Trophoblast cell (in vitro differentiated cells and primary cell): Measurements from ENCODE around the gene PLCB3.
"Not testable (repeated sequence)": the region's sequence is repeated elsewhere in the genome, so short reads cannot be mapped to it uniquely, and the experiment has no call there.

Source experiments
- DNase-seq, 2 donors: peaks; one replicate each; pipeline ENCODE4 v3.0.0-alpha.2; 2016
- H2AFZ ChIP-seq: 2 replicates; pipeline ENCODE4 v1.6.1; 2013; ENCODE audit warnings: low read length, moderate library complexity, mild to moderate bottlenecking; ENCODE audit not compliant: insufficient read depth, poor library complexity
- H2AK5ac ChIP-seq: 2 replicates; pipeline ENCODE4 v1.6.1; 2013; ENCODE audit warnings: mild to moderate bottlenecking, low read length
- H2BK120ac ChIP-seq: 2 replicates; pipeline ENCODE4 v1.6.1; 2013; ENCODE audit warnings: low read length, mild to moderate bottlenecking, moderate library complexity; ENCODE audit not compliant: insufficient read depth, poor library complexity
- H2BK12ac ChIP-seq: 2 replicates; pipeline ENCODE4 v1.6.1; 2013; ENCODE audit warnings: mild to moderate bottlenecking, low read length, moderate library complexity
- H2BK5ac ChIP-seq: 2 replicates; pipeline ENCODE4 v1.6.1; 2013; ENCODE audit warnings: low read length, low read depth, moderate library complexity, mild to moderate bottlenecking; ENCODE audit not compliant: poor library complexity
- H3K14ac ChIP-seq: 2 replicates; pipeline ENCODE4 v1.6.1; 2013; ENCODE audit warnings: mild to moderate bottlenecking, low read length
- H3K18ac ChIP-seq: 2 replicates; pipeline ENCODE4 v1.6.1; 2013; ENCODE audit warnings: mild to moderate bottlenecking, low read length
- H3K23ac ChIP-seq: 2 replicates; pipeline ENCODE4 v1.6.1; 2013; ENCODE audit warnings: low read length
- H3K27ac ChIP-seq: 2 replicates; pipeline ENCODE4 v1.5.1; 2013; ENCODE audit warnings: low read depth, mild to moderate bottlenecking, inconsistent platforms, low read length, moderate library complexity
- H3K27me3 ChIP-seq: 2 replicates; pipeline ENCODE4 v1.6.1; 2013; ENCODE audit warnings: inconsistent platforms, mild to moderate bottlenecking, low read length, moderate library complexity; ENCODE audit not compliant: insufficient read depth
- H3K36me3 ChIP-seq, 2 experiments: 1 replicate in 1 of 2; 2 replicates in 1 of 2; pipeline ENCODE4 v1.6.1; 2013; ENCODE audit warnings: low read length in 2 of 2, mild to moderate bottlenecking in 2 of 2, moderate library complexity in 1 of 2; ENCODE audit not compliant: insufficient read depth in 2 of 2, control insufficient read depth in 1 of 2
- H3K4ac ChIP-seq: 2 replicates; pipeline ENCODE4 v1.6.1; 2013; ENCODE audit warnings: low read depth, mild to moderate bottlenecking, low read length, moderate library complexity
- H3K4me1 ChIP-seq, 2 experiments: 1 replicate in 1 of 2; 2 replicates in 1 of 2; pipeline ENCODE4 v1.6.1; 2013; ENCODE audit warnings: low read length in 2 of 2, mild to moderate bottlenecking in 2 of 2, moderate library complexity in 1 of 2; ENCODE audit not compliant: insufficient read depth in 2 of 2, control insufficient read depth in 1 of 2
- H3K4me2 ChIP-seq: 2 replicates; pipeline ENCODE4 v1.6.1; 2013; ENCODE audit warnings: inconsistent platforms, mild to moderate bottlenecking, low read length, moderate library complexity
- H3K4me3 ChIP-seq: 2 replicates; pipeline ENCODE4 v1.5.1; 2013; ENCODE audit warnings: mild to moderate bottlenecking, low read depth, low read length, inconsistent platforms
- H3K79me1 ChIP-seq: one replicate; pipeline ENCODE4 v1.6.1; 2013; ENCODE audit warnings: low read length
- H3K79me2 ChIP-seq: 2 replicates; pipeline ENCODE4 v1.6.1; 2013; ENCODE audit warnings: low read length, mild to moderate bottlenecking; ENCODE audit not compliant: control insufficient read depth, insufficient read depth, poor library complexity
- H3K9ac ChIP-seq: 2 replicates; pipeline ENCODE4 v1.6.1; 2013; ENCODE audit warnings: mild to moderate bottlenecking, low read length
- H3K9me3 ChIP-seq: 2 replicates; pipeline ENCODE4 v1.6.1; 2013; ENCODE audit warnings: low read depth, mild to moderate bottlenecking, control low read depth, inconsistent platforms, low read length; ENCODE audit not compliant: insufficient read depth
- H4K12ac ChIP-seq: 2 replicates; pipeline ENCODE4 v1.6.1; 2013; ENCODE audit warnings: low read depth, mild to moderate bottlenecking, low read length, moderate library complexity
- H4K8ac ChIP-seq: 2 replicates; pipeline ENCODE4 v1.6.1; 2013; ENCODE audit warnings: low read depth, mild to moderate bottlenecking, low read length, moderate library complexity
- H4K91ac ChIP-seq: one replicate; pipeline ENCODE4 v1.6.1; 2013; ENCODE audit warnings: low read depth, mild to moderate bottlenecking, low read length, moderate library complexity
- WGBS: extraction: QIAGEN DNeasy Blood & Tissue Kit; methylation state at CpG from one replicate; pipeline ENCODE4 v1.1.7; 2013; ENCODE audit warnings: missing lambda C conversion rate; ENCODE audit not compliant: insufficient read length, insufficient coverage; ENCODE audit errors: extremely low coverage; 5-methylcytosine and 5-hydroxymethylcytosine counted together

PLCB3 gene

DNA sequence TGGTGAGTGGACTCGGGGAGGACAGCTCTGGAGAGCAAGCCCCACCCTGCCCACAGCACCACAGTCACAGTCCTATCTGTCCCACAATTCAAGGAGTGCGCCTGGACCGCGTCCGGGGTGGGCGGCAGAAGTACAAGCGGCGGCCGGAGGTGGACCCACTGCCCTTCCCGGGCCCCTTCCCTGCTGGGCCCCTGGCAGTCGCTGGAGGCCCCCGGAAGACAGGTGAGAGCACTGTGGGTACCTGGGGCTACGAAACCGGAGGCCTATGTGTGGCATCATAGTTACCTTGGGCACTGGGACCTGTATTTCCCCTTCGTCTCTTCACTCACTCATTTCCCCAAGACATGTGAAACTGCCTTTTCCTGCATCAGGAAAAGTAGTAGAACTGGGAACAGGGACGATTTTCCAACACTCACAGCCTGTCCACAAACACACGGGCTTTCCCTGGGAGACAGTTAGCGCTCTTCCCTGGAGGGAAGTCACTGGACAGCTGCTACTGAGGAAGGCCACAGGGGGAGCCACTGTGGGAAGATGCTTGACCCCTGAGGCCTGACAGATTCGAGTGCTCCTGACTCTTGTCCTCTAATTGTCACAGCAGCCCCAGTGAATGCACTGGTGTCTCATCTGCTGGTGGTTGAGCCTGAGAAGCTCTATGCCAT is 62.9 kb downstream of the PLCB3 start:
- no peak overlapping the region for H2AK5ac ChIP-seq
- H3K9me3 ChIP-seq: peaks cover 2% of the 10 kb centered on the region
- H3K4ac ChIP-seq: no peak overlapping the region
- no peaks in the 10 kb centered on the region for H3K27me3 ChIP-seq
- H3K14ac ChIP-seq: no peak overlapping the region
- no peak overlapping the region for H4K91ac ChIP-seq
- H3K4me3 ChIP-seq: no peak overlapping the region
- H3K4me2 ChIP-seq: no peak overlapping the region
- no peak overlapping the region for H3K27ac ChIP-seq
- H2BK12ac ChIP-seq: no peak overlapping the region
- H3K79me2 ChIP-seq: peaks cover 9% of the 10 kb centered on the region
- no peak overlapping the region for H2AFZ ChIP-seq
- H3K23ac ChIP-seq: no peak overlapping the region
- peaks cover 9 to 14% of the 10 kb centered on the region in 2 experiments for H3K4me1 ChIP-seq
- WGBS: no CpG with 5 or more reads among the region's 19 CpGs
- H2BK120ac ChIP-seq: no peak overlapping the region
- no peak for DNase-seq
- no peak overlapping the region for H3K18ac ChIP-seq
- H4K12ac ChIP-seq: no peak overlapping the region
- peaks cover 16% of the 10 kb centered on the region for H3K79me1 ChIP-seq
- H4K8ac ChIP-seq: no peak overlapping the region
- no peak overlapping the region for H3K9ac ChIP-seq
- H3K36me3 ChIP-seq: peaks cover 34 to 37% of the 10 kb centered on the region in 2 experiments
- no peak overlapping the region for H2BK5ac ChIP-seq

DNA sequence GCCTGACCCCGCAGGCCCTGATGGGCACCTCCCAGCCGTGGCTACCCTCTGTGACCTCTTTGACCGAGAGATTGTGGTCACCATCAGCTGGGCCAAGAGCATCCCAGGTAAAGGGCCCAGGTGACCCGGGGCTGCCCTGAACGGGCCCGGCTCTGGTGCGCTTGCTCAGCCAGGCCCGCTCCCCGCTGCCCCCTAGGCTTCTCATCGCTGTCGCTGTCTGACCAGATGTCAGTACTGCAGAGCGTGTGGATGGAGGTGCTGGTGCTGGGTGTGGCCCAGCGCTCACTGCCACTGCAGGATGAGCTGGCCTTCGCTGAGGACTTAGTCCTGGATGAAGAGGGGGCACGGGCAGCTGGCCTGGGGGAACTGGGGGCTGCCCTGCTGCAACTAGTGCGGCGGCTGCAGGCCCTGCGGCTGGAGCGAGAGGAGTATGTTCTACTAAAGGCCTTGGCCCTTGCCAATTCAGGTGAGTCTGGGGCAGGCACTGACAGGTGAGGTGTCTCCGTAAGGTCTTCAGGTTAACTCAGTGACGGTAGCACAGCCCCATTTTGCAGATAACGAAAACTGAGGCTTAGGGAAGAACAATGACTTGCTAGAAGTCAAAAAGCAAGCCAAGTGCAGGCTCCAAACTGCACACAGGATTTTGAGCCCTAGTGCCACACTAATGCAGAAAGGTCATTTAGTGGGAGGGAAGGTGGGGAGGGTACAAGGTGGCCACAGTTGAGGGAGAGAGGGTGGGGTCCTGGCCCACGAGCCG is 63.7 kb downstream of the PLCB3 start:
- Histone ChIP-seq H3K27me3 (no peaks in the 10 kb centered on the region), H3K23ac (no peak overlapping the region), H4K12ac (no peak overlapping the region), H3K4me2 (no peak overlapping the region), H4K8ac (no peak overlapping the region), H3K9me3 (peaks cover 2% of the 10 kb centered on the region), H3K36me3 (peaks cover 34 to 41% of the 10 kb centered on the region in 2 experiments), H3K4me1 (peaks cover 9 to 14% of the 10 kb centered on the region in 2 experiments), H3K14ac (no peak overlapping the region), H2BK120ac (no peak overlapping the region), H2BK5ac (no peak overlapping the region), H3K9ac (no peak overlapping the region), H4K91ac (no peak overlapping the region), H3K18ac (no peak overlapping the region), H3K79me2 (peaks cover 9% of the 10 kb centered on the region), H3K4ac (no peak overlapping the region), H3K4me3 (no peak overlapping the region), H3K79me1 (peaks cover 16% of the 10 kb centered on the region), H2AFZ (no peak overlapping the region), H3K27ac (no peak overlapping the region), H2AK5ac (no peak overlapping the region), H2BK12ac (no peak overlapping the region)
- no peak for DNase-seq
- WGBS: no CpG with 5 or more reads among the region's 24 CpGs

DNA sequence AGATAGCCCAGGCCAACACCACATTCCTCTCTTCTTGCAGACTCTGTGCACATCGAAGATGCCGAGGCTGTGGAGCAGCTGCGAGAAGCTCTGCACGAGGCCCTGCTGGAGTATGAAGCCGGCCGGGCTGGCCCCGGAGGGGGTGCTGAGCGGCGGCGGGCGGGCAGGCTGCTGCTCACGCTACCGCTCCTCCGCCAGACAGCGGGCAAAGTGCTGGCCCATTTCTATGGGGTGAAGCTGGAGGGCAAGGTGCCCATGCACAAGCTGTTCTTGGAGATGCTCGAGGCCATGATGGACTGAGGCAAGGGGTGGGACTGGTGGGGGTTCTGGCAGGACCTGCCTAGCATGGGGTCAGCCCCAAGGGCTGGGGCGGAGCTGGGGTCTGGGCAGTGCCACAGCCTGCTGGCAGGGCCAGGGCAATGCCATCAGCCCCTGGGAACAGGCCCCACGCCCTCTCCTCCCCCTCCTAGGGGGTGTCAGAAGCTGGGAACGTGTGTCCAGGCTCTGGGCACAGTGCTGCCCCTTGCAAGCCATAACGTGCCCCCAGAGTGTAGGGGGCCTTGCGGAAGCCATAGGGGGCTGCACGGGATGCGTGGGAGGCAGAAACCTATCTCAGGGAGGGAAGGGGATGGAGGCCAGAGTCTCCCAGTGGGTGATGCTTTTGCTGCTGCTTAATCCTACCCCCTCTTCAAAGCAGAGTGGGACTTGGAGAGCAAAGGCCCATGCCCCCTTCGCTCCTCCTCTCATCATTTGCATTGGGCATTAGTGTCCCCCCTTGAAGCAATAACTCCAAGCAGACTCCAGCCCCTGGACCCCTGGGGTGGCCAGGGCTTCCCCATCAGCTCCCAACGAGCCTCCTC is 64.6 kb downstream of the PLCB3 start:
- H3K79me2 ChIP-seq, H3K4me3 ChIP-seq, H3K18ac ChIP-seq, H2BK120ac ChIP-seq, H3K23ac ChIP-seq, H3K27ac ChIP-seq, H3K9me3 ChIP-seq, H3K9ac ChIP-seq, H3K14ac ChIP-seq, H2BK12ac ChIP-seq, H3K27me3 ChIP-seq, H4K91ac ChIP-seq, H3K4ac ChIP-seq, H3K4me2 ChIP-seq, H4K12ac ChIP-seq, DNase-seq, H4K8ac ChIP-seq, H2AFZ ChIP-seq, H2AK5ac ChIP-seq, H2BK5ac ChIP-seq: not testable (repeated sequence)
- Histone ChIP-seq H3K79me1 (peaks cover 16% of the 10 kb centered on the region), H3K36me3 (peaks cover 41 to 44% of the 10 kb centered on the region in 2 experiments), H3K4me1 (peaks cover 5 to 11% of the 10 kb centered on the region in 2 experiments)
- WGBS: no CpG with 5 or more reads among the region's 25 CpGs

DNA sequence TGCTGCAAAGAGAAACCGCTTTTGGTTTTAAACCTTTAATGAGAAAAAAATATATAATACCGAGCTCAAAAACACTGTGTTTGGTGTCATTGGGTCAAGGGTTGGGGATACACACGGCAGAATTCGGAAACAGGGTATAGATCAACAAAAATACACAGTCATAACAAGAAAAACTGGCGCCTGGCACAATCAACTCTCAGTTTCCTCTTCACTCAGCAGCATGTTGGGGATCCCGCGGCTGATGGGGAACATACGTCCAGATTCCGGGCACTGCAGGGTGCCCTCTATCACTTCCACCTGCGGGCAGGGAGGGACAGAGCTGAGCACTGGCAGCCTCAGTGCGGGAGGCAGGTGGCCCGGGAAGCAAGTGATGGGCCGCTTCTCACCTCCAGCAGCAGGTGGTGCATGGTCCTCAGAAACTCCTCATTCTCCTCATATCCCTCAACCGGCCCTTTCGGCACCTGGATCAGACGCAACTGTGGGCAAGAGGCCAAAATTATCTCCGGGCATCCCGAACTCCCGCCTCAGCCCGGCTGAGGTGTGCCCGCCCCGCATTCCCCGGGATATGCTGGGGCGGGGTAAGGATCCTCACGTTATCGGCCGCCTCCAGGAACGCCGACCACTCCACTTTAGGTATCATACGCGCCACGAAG is 65.5 kb downstream of the PLCB3 start:
- Histone ChIP-seq H3K4me1 (peaks cover 2 to 8% of the 10 kb centered on the region in 2 experiments), H3K27ac (peak overlapping the region; percentile 90), H3K18ac (peak overlapping the region; percentile 94), H2AFZ (peak overlapping the region; percentile 61), H3K36me3 (peaks cover 49 to 53% of the 10 kb centered on the region in 2 experiments), H3K14ac (peak overlapping the region; percentile 94), H3K27me3 (no peaks in the 10 kb centered on the region), H3K4me3 (peak overlapping the region; percentile 86), H3K79me1 (peaks cover 16% of the 10 kb centered on the region), H3K9ac (peak overlapping the region; percentile 85), H3K23ac (no peak overlapping the region), H2BK12ac (no peak overlapping the region), H3K9me3 (peaks cover 2% of the 10 kb centered on the region), H3K79me2 (peaks cover 9% of the 10 kb centered on the region), H3K4ac (peak overlapping the region; percentile 90), H2AK5ac (peak overlapping the region; percentile 91), H2BK120ac (peak overlapping the region; percentile 84), H4K8ac (peak overlapping the region; percentile 95), H4K12ac (peak overlapping the region; percentile 89), H2BK5ac (peak overlapping the region; percentile 64), H3K4me2 (peak overlapping the region; percentile 93), H4K91ac (peak overlapping the region; percentile 95)
- DNase-seq: peak; percentile 74 to 80
- no CpG with 5 or more reads among the region's 32 CpGs for WGBS
